Lower leg skin (tissue), 4 donors: Measurements from ENCODE around the gene SORCS2. TPM values are rescaled to one million over a fixed set of nuclear protein-coding genes. Genes with fewer than 3 reads are reported as not detected.

Experiments used
- DNase-seq, 2 donors: peaks; one replicate each; pipeline ENCODE4 v3.0.0-alpha.2; 2019; ENCODE audit warnings: low spot score in 2 of 2
- H3K4me3 ChIP-seq: fragments of 200-600 bp; sonication (generic); 2 replicates; pipeline ENCODE4 v1.5.1; 2017; ENCODE audit warnings: mild to moderate bottlenecking, low read depth; ENCODE audit not compliant: poor library complexity, severe bottlenecking
- POLR2A ChIP-seq, 2 donors: fragments of 450-650 bp; IDR thresholded peaks; one replicate each; pipeline ENCODE4 v1.6.1; 2016 to 2017; ENCODE audit warnings: antibody characterized with exemption in 2 of 2, mild to moderate bottlenecking in 1 of 2, moderate library complexity in 1 of 2
- WGBS, 2 donors: methylation state at CpG; one replicate each; pipeline ENCODE4 v1.1.5; 2018; 5-methylcytosine and 5-hydroxymethylcytosine counted together
- intact Hi-C: fragments of 100-400 bp; cut with DNase I; formaldehyde crosslinking; loops from one replicate; pipeline ENCODE4 v1.15.0; 2023; ENCODE audit warnings: low total_unique reads
- total RNA-seq, 4 donors: library from RNA; depleted of rRNA; stranded (reverse); fragments of >200 nt; gene quantifications; one replicate each; pipeline ENCODE4 v1.1.0, GENCODE V29; 2016
- TF ChIP-seq, protein P1 (sequence below), 3 donors: fragments of 450-650 bp; IDR thresholded peaks; one replicate each; pipeline ENCODE4 v1.5.1; 2016; ENCODE audit warnings: antibody characterized with exemption in 3 of 3, mild to moderate bottlenecking in 3 of 3, moderate library complexity in 2 of 3

Gene SORCS2
- total RNA-seq, 4 donors from 2014 or later, result 1.1 to 6.4 (median 1.5) TPM

DNA sequence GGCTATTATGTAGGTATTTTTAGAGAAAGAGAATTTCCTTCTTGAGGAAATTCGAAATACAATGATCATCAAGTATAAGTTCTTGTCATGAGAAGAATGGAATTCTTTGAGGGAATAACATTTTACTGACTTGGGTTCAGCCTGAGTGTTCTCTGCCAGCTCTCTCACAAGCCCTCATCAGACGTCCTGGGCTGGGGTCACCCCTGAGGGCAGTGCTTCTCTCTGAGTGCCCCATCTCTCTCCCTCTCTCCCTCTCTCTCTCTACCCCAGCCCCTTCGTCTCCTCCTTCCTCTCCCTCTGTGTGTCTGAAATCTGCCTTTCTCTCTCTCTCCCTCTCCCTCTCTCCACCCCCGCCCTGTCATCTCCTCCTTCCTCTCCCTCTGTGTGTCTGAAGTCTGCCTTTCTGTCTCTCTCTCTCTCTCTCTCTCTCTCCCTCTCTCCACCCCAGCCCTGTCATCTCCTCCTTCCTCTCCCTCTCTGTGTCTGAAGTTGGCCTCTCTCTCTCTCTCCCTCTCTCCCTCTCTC lies 484.1 kb downstream of the SORCS2 start:
- intact Hi-C loops, result no loop called here
- TF ChIP-seq POLR2A (IDR thresholded peaks at IDR 0.05), result no peak
- TF ChIP-seq, protein P1, sequence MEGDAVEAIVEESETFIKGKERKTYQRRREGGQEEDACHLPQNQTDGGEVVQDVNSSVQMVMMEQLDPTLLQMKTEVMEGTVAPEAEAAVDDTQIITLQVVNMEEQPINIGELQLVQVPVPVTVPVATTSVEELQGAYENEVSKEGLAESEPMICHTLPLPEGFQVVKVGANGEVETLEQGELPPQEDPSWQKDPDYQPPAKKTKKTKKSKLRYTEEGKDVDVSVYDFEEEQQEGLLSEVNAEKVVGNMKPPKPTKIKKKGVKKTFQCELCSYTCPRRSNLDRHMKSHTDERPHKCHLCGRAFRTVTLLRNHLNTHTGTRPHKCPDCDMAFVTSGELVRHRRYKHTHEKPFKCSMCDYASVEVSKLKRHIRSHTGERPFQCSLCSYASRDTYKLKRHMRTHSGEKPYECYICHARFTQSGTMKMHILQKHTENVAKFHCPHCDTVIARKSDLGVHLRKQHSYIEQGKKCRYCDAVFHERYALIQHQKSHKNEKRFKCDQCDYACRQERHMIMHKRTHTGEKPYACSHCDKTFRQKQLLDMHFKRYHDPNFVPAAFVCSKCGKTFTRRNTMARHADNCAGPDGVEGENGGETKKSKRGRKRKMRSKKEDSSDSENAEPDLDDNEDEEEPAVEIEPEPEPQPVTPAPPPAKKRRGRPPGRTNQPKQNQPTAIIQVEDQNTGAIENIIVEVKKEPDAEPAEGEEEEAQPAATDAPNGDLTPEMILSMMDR (IDR thresholded peaks at IDR 0.05), result no peak
- WGBS, 2 donors, result 43 to 53% methylated on average over 4 of the region's 4 CpGs
- H3K4me3 ChIP-seq, result no peak overlapping the region
- no peak for DNase-seq

DNA sequence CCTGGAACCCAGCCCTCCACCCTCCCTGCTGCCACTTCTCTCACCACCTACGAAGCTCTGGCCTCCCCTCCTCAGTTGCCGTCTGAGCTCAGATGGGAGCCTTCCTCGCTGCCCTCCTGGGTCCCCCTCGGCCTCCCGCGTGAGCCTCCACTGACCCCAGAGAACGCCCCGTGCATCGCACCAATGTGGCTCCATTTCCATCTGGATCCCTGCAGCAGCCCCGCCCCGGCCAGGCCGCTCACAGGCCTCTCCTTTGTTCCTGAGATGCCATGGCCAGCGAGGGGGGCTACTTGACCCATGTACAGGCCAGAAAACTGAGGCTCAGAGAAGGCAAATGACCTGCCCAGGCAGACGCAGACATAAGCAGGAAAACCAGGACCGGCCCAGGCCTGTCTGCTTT lies 484.7 kb downstream of the SORCS2 start:
- TF ChIP-seq POLR2A (IDR thresholded peaks at IDR 0.05), result no peak
- TF ChIP-seq, protein P1 (IDR thresholded peaks at IDR 0.05), result no peak
- no peak overlapping the region for H3K4me3 ChIP-seq
- intact Hi-C loops, result no loop called here
- no peak for DNase-seq
- WGBS, 2 donors, result 84 to 90% methylated on average over 14 to 15 of the region's 15 CpGs

DNA sequence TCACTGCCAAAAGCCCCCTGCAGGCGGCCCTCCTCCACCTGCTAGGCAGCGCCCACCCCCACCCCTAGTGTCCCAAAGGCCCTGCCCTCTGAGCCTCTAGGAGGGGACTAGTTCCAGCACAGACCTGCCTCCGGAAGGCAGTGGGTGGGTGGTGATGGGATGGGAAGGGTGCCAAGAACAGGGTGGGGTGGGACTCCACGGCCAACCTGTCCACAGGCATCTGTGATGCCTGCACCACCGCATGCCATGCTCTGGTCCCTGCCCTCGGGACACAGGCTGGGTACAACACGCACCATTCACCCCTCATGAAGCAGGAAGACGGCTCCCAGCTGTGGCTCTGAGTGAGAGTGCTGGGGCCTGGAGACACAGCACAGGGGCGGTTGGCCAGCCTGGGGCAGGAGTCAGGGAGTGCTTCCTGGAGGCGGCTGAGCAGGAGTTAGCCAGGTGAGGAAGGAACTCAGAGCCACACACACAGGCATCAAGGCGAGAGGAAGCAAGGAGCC lies 485.5 kb downstream of the SORCS2 start:
- no peak for DNase-seq
- H3K4me3 ChIP-seq, result no peak overlapping the region
- intact Hi-C loops, result no loop called here
- TF ChIP-seq, protein P1 (IDR thresholded peaks at IDR 0.05), result no peak
- no peak for TF ChIP-seq POLR2A (IDR thresholded peaks at IDR 0.05)
- 53 to 58% methylated on average over 11 of the region's 11 CpGs for WGBS, 2 donors

DNA sequence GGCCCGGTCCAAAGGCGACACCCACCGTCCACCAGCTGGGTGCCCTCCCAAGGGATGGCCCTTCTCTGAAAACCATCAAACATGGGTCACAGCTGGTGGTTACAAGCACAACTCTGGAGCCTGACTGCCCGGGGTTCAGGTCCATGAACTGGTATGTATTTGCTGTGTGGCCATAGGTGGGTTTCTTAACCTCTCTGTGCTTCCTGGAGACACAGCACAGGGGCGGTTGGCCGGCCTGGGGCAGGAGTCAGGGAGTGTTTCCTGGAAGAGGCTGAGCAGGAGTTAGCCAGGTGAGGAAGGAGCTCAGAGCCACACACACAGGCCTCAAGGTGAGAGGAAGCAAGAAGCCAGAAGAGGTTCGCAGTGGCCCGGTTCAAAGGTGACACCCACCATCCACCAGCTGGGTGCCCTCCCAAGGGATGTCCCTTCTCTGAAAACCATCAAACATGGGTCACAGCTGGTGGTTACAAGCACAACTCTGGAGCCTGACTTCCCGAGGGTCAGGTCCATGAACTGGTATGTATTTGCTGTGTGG lies 486.0 kb downstream of the SORCS2 start:
- TF ChIP-seq POLR2A (IDR thresholded peaks at IDR 0.05), result no peak
- TF ChIP-seq, protein P1 (IDR thresholded peaks at IDR 0.05), result no peak
- intact Hi-C loops, result no loop called here
- DNase-seq, result no peak
- WGBS, 2 donors, result 70 to 79% methylated on average over 9 of the region's 9 CpGs
- H3K4me3 ChIP-seq, result no peak overlapping the region

DNA sequence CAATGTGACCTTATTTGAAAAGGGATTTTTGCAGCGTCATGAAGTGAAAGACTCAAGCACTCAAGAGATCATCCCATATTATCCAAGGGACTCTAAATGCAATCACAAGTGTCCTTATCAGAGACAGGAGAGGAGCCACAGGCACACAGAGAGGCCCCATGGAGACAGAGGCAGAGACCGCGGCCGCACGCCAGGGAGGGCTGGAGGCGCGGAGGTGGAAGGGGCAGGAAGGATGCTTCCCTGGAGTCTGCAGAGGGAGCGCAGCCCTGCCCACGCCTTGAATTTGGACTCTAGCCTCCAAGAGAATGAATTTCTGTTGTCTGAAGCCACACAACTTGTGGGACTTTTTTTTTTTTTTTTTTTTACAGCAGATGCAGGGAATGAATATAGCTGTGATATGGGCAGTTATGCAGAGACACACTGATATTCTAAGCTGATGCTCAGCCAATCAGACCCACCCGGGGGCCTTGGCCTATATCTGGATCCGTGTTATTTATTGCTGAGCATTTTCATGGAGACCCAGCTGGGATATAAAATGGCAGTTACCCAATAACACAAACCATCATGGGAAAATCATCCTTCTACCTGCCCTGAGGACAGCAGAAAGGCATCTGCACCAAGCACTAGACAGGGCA lies 487.2 kb downstream of the SORCS2 start:
- intact Hi-C loops, result no loop called here
- no peak for DNase-seq
- no peak overlapping the region for H3K4me3 ChIP-seq
- no peak for TF ChIP-seq POLR2A (IDR thresholded peaks at IDR 0.05)
- TF ChIP-seq, protein P1 (IDR thresholded peaks at IDR 0.05), result no peak
- WGBS, 2 donors, result 78 to 79% methylated on average over 11 of the region's 11 CpGs
